Measurements from ENCODE around the gene PRDX3.

DNA sequence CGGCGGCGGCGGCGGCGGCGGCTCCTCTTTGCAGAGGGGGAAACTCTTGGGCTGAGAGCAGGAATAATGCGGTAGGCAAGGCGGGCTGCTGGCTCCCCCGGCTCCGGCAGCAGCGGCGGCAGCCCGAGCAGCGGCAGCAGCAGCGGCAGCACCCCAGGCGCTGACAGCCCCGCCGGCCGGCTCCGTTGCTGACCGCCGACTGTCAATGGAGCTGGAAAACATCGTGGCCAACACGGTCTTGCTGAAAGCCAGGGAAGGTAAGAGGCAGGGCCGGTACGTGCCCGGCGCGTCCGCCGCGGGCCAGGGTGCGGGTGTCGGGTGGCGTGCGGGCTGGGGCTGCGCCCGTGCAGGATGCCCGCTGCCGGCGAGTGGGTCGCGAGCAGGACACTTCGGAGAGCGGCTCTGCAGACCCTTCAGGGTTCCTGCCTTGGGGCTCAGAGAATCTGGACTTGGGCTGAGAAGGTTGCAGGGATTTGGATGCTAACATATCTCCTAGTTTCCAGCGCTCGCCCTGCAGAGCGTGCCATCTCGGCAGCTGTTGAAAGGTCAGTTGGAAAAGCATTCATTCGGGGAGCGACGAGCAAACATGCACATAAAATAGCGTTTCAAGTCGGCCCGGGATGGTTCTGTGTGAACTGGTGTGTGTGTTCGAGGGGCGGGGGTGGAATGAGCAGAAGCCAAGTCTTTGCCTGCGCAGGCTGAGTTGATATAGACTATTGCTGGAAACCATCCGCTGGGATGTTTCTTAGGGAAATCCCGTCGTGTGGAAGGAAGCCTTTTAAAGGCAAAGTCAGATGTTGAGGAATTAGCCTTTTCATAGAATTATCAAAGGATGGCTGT is 29.3 kb upstream of the PRDX3 start:
- TF ChIP-seq, protein P1, sequence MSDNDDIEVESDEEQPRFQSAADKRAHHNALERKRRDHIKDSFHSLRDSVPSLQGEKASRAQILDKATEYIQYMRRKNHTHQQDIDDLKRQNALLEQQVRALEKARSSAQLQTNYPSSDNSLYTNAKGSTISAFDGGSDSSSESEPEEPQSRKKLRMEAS (IDR thresholded peaks at IDR 0.05; ENCODE audit: low read depth, low read length) = peak; percentile 35; the same call in 1 of the 2 replicates
- TF ChIP-seq, protein P2, sequence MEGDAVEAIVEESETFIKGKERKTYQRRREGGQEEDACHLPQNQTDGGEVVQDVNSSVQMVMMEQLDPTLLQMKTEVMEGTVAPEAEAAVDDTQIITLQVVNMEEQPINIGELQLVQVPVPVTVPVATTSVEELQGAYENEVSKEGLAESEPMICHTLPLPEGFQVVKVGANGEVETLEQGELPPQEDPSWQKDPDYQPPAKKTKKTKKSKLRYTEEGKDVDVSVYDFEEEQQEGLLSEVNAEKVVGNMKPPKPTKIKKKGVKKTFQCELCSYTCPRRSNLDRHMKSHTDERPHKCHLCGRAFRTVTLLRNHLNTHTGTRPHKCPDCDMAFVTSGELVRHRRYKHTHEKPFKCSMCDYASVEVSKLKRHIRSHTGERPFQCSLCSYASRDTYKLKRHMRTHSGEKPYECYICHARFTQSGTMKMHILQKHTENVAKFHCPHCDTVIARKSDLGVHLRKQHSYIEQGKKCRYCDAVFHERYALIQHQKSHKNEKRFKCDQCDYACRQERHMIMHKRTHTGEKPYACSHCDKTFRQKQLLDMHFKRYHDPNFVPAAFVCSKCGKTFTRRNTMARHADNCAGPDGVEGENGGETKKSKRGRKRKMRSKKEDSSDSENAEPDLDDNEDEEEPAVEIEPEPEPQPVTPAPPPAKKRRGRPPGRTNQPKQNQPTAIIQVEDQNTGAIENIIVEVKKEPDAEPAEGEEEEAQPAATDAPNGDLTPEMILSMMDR (IDR thresholded peaks at IDR 0.05; ENCODE audit: low read depth, low read length) = no peak
